Mucosa of gallbladder (tissue), 1 donor: ENCODE results near the gene FYN. TPM values are rescaled to one million over a fixed set of nuclear protein-coding genes. Genes with fewer than 3 reads are reported as not detected.
A peak's percentile ranks its signal among the peaks of the same experiment; 100 is the strongest.
"Not testable (repeated sequence)": the region's sequence is repeated elsewhere in the genome, so short reads cannot be mapped to it uniquely, and the experiment has no call there.

ENCODE experiments used
- DNase-seq: peaks from one replicate; pipeline ENCODE4 v3.0.0-alpha.2; 2020; ENCODE audit warnings: low spot score
- total RNA-seq: library from RNA; stranded (reverse); gene quantifications from one replicate; pipeline ENCODE4 v1.2.1, GENCODE V29; 2021
- donor health status: DM: no; HTN: no; CAD: no.

The FYN gene
- 75.0 TPM for total RNA-seq

GRCh38 chr6:111873178-111874024 is at the start of gene FYN:
FYN (minus strand) TSS chr6:111873452; CDS start chr6:111720051, 153,401 bp downstream.
- peak; percentile 97 for DNase-seq

GRCh38 chr6:111922454-111923297 is 49.4 kb upstream of the FYN start:
- no peak for DNase-seq

GRCh38 chr6:111921103-111921502 is 47.9 kb upstream of the FYN start:
- DNase-seq: no peak

GRCh38 chr6:111920578-111920977 is 47.3 kb upstream of the FYN start:
- no peak for DNase-seq

- DNase-seq: peak; percentile 31
These were observed 45.6 kb upstream of the FYN start for GRCh38 chr6:111918825-111919224.

- no peak for DNase-seq
These were observed 43.5 kb upstream of the FYN start for GRCh38 chr6:111916747-111917146.

GRCh38 chr6:111914617-111915016 is 41.4 kb upstream of the FYN start:
- no peak for DNase-seq

GRCh38 chr6:111912904-111913303 is 39.7 kb upstream of the FYN start:
- no peak for DNase-seq

- DNase-seq: no peak
These were observed 38.2 kb upstream of the FYN start for GRCh38 chr6:111911428-111911827.

GRCh38 chr6:111909238-111909637 is 36.0 kb upstream of the FYN start:
- no peak for DNase-seq

GRCh38 chr6:111908365-111908764 is 35.1 kb upstream of the FYN start:
- not testable (repeated sequence) for DNase-seq

GRCh38 chr6:111900735-111901134 is 27.5 kb upstream of the FYN start:
- no peak for DNase-seq

GRCh38 chr6:111899531-111899930 is 26.3 kb upstream of the FYN start:
- no peak for DNase-seq

GRCh38 chr6:111898452-111898851 is 25.2 kb upstream of the FYN start:
- DNase-seq: no peak

- no peak for DNase-seq
These were observed 21.7 kb upstream of the FYN start for GRCh38 chr6:111894951-111895350.

GRCh38 chr6:111894272-111894671 is 21.0 kb upstream of the FYN start:
- no peak for DNase-seq

- no peak for DNase-seq
These were observed 19.2 kb upstream of the FYN start for GRCh38 chr6:111892431-111892830.

GRCh38 chr6:111890988-111891387 is 17.7 kb upstream of the FYN start:
- no peak for DNase-seq

GRCh38 chr6:111888928-111889695 is 15.9 kb upstream of the FYN start:
- no peak for DNase-seq

GRCh38 chr6:111886793-111887192 is 13.5 kb upstream of the FYN start:
- DNase-seq: not testable (repeated sequence)

GRCh38 chr6:111885373-111886027 is 12.2 kb upstream of the FYN start:
- no peak for DNase-seq

GRCh38 chr6:111884068-111884467 is 10.8 kb upstream of the FYN start:
- no peak for DNase-seq
